SK-N-SH treated with all-trans-retinoic acid at 6 μM for 48 hours (cell line): ENCODE data around the gene LSM10.

Experiments
- ESRRG ChIP-seq: fragments of 250-450 bp; sonication (Bioruptor Pico); IDR thresholded peaks from 2 replicates; pipeline ENCODE4 v1.6.1; 2021; ENCODE audit warnings: mild to moderate bottlenecking
- OSR1 ChIP-seq: fragments of 250-450 bp; sonication (Bioruptor Pico); IDR thresholded peaks from 2 replicates; pipeline ENCODE4 v1.8.0; 2022; ENCODE audit warnings: moderate library complexity, mild to moderate bottlenecking, inconsistent platforms
- PATZ1 ChIP-seq: fragments of 250-450 bp; sonication (Bioruptor Pico); IDR thresholded peaks from 2 replicates; pipeline ENCODE4 v1.8.0; 2020; ENCODE audit warnings: mild to moderate bottlenecking, moderate library complexity, borderline replicate concordance
- POU6F1 ChIP-seq: fragments of 250-450 bp; sonication (Bioruptor Pico); IDR thresholded peaks from 2 replicates; pipeline ENCODE4 v1.8.0; 2021; ENCODE audit warnings: low read depth, mild to moderate bottlenecking, moderate library complexity, borderline replicate concordance
- PPARA ChIP-seq: fragments of 250-450 bp; sonication (Bioruptor Pico); IDR thresholded peaks from 2 replicates; pipeline ENCODE4 v1.5.0; 2020; ENCODE audit warnings: mild to moderate bottlenecking, borderline replicate concordance
- RARB ChIP-seq: fragments of 250-450 bp; sonication (Bioruptor Pico); IDR thresholded peaks from 2 replicates; pipeline ENCODE4 v1.8.0; 2021; ENCODE audit warnings: mild to moderate bottlenecking, moderate library complexity
- TCF4 ChIP-seq: fragments of 250-450 bp; sonication (Bioruptor Pico); IDR thresholded peaks from 2 replicates; pipeline ENCODE4 v1.8.0; 2021; ENCODE audit warnings: mild to moderate bottlenecking, moderate library complexity, borderline replicate concordance
- ZFP3 ChIP-seq: fragments of 250-450 bp; sonication (Bioruptor Pico); IDR thresholded peaks from 2 replicates; pipeline ENCODE4 v1.5.0; 2020; ENCODE audit warnings: mild to moderate bottlenecking, moderate library complexity
- ZFP30 ChIP-seq: fragments of 450-650 bp; formaldehyde crosslinking; IDR thresholded peaks from 2 replicates; pipeline ENCODE4 v1.5.0; 2022; ENCODE audit warnings: mild to moderate bottlenecking, moderate library complexity
- ZNF70 ChIP-seq: fragments of 450-650 bp; formaldehyde crosslinking; IDR thresholded peaks from 2 replicates; pipeline ENCODE4 v1.5.0; 2020; ENCODE audit warnings: mild to moderate bottlenecking, moderate library complexity

GRCh38 chr1:36355811-36356210, 41.9 kb downstream of the LSM10 start:
- no peak for TF ChIP-seq RARB (CRISPR knock-in tag)
- TF ChIP-seq POU6F1 (CRISPR knock-in tag): no peak
- no peak for TF ChIP-seq OSR1 (CRISPR knock-in tag)
- no peak for TF ChIP-seq ESRRG (CRISPR knock-in tag)
- no peak for TF ChIP-seq ZFP30 (CRISPR knock-in tag)
- no peak for TF ChIP-seq TCF4 (CRISPR knock-in tag)
- no peak for TF ChIP-seq PPARA
- no peak for TF ChIP-seq ZNF70 (CRISPR knock-in tag)
- no peak for TF ChIP-seq PATZ1
- no peak for TF ChIP-seq ZFP3 (CRISPR knock-in tag)
